ENCODE data around the gene ANTXR1. TPM values are rescaled to one million over a fixed set of nuclear protein-coding genes. Genes with fewer than 3 reads are reported as not detected.

Gene ANTXR1
- total RNA-seq, 3 donors from 2014 or later (not counting 1 experiment from before 2014, with no cell fraction given) = not detected

DNA sequence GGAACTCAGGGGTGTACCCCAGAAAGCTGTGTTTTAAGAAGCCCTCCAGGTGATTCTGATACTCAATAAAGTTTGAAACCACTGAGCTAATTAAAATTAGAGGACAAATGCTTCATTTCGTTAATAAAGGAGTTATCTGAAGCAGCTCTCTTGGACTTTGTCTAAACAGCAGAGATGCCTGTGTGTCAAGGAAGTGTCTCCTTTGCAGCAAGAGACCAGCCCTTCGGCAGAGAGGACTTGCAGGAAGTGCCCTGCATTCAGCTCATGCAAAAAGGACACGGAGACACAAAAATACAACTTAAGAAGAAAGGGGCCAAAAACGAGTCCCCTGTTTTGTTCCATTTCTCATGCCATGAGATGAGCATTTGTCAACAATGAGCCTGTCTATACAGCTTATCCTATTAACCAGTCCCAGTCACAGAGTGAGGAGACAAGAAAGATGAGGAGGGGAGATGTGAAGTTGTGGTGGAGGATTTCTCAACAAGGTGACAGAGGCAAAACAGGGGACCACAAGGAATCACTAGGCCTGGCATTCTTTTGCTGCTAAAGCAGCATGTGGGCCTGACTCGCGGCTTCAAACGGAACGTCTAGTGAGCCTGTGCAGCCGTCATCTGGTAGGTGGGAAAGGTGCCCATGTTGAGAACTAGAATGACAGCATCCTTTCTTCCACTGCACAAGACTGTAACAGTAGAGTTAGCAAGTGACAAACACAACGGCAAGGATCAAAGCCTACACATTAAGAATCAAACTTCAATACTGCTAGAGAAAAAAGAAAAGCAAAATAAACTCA lies 152.3 kb downstream of the ANTXR1 start:
- intact Hi-C loops (cut with micrococcal nuclease) = no loop called here
- DNase-seq = no peak

DNA sequence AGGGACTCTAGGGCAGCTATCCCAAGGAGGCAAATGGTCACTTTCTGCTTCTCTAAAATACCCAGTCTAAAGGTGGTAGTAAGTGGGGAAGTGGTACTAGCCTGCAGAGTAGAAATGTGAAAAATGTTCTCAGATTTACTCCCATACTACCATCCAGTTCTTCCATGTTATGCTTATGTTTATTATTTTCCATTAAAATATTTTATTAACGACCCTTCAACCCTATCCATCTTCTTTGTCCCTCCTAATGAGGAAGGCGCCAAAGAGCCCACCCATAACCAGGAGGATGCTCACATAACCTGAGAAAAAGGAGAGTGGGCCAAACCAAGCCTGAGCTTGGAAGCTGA lies 153.5 kb downstream of the ANTXR1 start:
- DNase-seq = no peak
- Mint-ChIP-seq H3K36me3 (no peaks in the 10 kb centered on the region), H3K27ac (no peak overlapping the region), H3K9me3 (no peaks in the 10 kb centered on the region), H3K4me3 (no peak overlapping the region), H3K4me1 (peaks cover 0 to 5% of the 10 kb centered on the region in 2 donors), H3K27me3 (ENCODE audit: low read depth in 2 of 2) (peaks cover 19 to 24% of the 10 kb centered on the region in 2 donors)
- WGBS (ENCODE audit: insufficient coverage) = 90% methylated on average over 2 of the region's 2 CpGs
- Histone ChIP-seq H3K4me3 (ENCODE audit: low read length) (no peak overlapping the region), H3K9me3 (ENCODE audit: control insufficient read depth, insufficient read depth, low read length) (no peaks in the 10 kb centered on the region), H3K36me3 (ENCODE audit: control insufficient read depth, insufficient read depth, low read length) (no peaks in the 10 kb centered on the region), H3K4me1 (ENCODE audit: control insufficient read depth, insufficient read depth, low read length) (no peaks in the 10 kb centered on the region), H3K27ac (ENCODE audit: low read length) (no peak overlapping the region), H3K27me3 (ENCODE audit: control insufficient read depth, insufficient read depth, low read length) (no peaks in the 10 kb centered on the region)
- no peak for TF ChIP-seq CTCF (IDR thresholded peaks at IDR 0.05)
- intact Hi-C loops (cut with micrococcal nuclease) = no loop called here
- ATAC-seq = no peak

More for the DNA sequence above, 152.3 kb downstream of the ANTXR1 start:
- Histone ChIP-seq H3K4me3 (ENCODE audit: low read length) (no peak overlapping the region), H3K4me1 (ENCODE audit: control insufficient read depth, insufficient read depth, low read length) (no peaks in the 10 kb centered on the region), H3K27ac (ENCODE audit: low read length) (no peak overlapping the region), H3K9me3 (ENCODE audit: control insufficient read depth, insufficient read depth, low read length) (no peaks in the 10 kb centered on the region), H3K36me3 (ENCODE audit: control insufficient read depth, insufficient read depth, low read length) (no peaks in the 10 kb centered on the region), H3K27me3 (ENCODE audit: control insufficient read depth, insufficient read depth, low read length) (no peaks in the 10 kb centered on the region)
- peaks cover 0 to 5% of the 10 kb centered on the region in 2 donors for H3K4me1 Mint-ChIP-seq
- 65% methylated on average over 10 of the region's 10 CpGs for WGBS (ENCODE audit: insufficient coverage)
- ATAC-seq = no peak
- H3K9me3 Mint-ChIP-seq = no peaks in the 10 kb centered on the region
- no peak overlapping the region for H3K27ac Mint-ChIP-seq
- no peak for TF ChIP-seq CTCF (IDR thresholded peaks at IDR 0.05)
- peaks cover 16 to 27% of the 10 kb centered on the region in 2 donors for H3K27me3 Mint-ChIP-seq (ENCODE audit: low read depth in 2 of 2)
- H3K36me3 Mint-ChIP-seq = no peaks in the 10 kb centered on the region
- no peak overlapping the region for H3K4me3 Mint-ChIP-seq

GRCh38 chr2:69166812-69167468 lies 154.0 kb downstream of the ANTXR1 start:
- intact Hi-C loops (cut with micrococcal nuclease) = no loop called here
- ATAC-seq (no peak), DNase-seq (no peak)
- Mint-ChIP-seq H3K36me3 (no peaks in the 10 kb centered on the region), H3K4me3 (no peak overlapping the region), H3K27ac (no peak overlapping the region), H3K4me1 (peaks cover 0 to 5% of the 10 kb centered on the region in 2 donors), H3K27me3 (ENCODE audit: low read depth in 2 of 2) (peaks cover 24 to 26% of the 10 kb centered on the region in 2 donors), H3K9me3 (no peaks in the 10 kb centered on the region)
- Histone ChIP-seq H3K36me3 (ENCODE audit: control insufficient read depth, insufficient read depth, low read length) (no peaks in the 10 kb centered on the region), H3K4me1 (ENCODE audit: control insufficient read depth, insufficient read depth, low read length) (no peaks in the 10 kb centered on the region), H3K9me3 (ENCODE audit: control insufficient read depth, insufficient read depth, low read length) (no peaks in the 10 kb centered on the region), H3K27ac (ENCODE audit: low read length) (no peak overlapping the region), H3K27me3 (ENCODE audit: control insufficient read depth, insufficient read depth, low read length) (no peaks in the 10 kb centered on the region), H3K4me3 (ENCODE audit: low read length) (no peak overlapping the region)
- WGBS (ENCODE audit: insufficient coverage) = 80% methylated on average over 5 of the region's 5 CpGs
- TF ChIP-seq CTCF (IDR thresholded peaks at IDR 0.05) = no peak
